Fibroblast of lung (primary cell): ENCODE data around the gene FBXO3.

Experiments used
- CTCF ChIP-seq, 2 donors: IDR thresholded peaks in 1 of 2; conservative IDR thresholded peaks in 1 of 2; 1 replicate in 1 of 2; 2 replicates in 1 of 2; pipeline ENCODE4 v1.5.1; 2011 to 2012; ENCODE audit warnings: low read length in 2 of 2, control low read depth in 1 of 2, inconsistent platforms in 1 of 2, low read depth in 1 of 2, mild to moderate bottlenecking in 1 of 2
- EZH2 ChIP-seq: IDR thresholded peaks from 2 replicates; pipeline ENCODE4 v1.5.1; 2012; ENCODE audit warnings: low read length, control low read depth, mild to moderate bottlenecking; ENCODE audit errors: missing control alignments

GRCh38 chr11:33695051-33695566 lies 79.2 kb downstream of the FBXO3 start:
- TF ChIP-seq CTCF (conservative IDR thresholded peaks at IDR 0.05 in 1 of 2, IDR thresholded peaks at IDR 0.05 in 1 of 2; ENCODE audit: low read depth in 1 of 2, low read length in 2 of 2) (no peak), EZH2 (no peak)
